Fibroblast of pulmonary artery (primary cell): Measurements from ENCODE around the gene FADS3.

Source experiments
- DNase-seq: peaks from one replicate; pipeline ENCODE4 v3.0.0-alpha.2; 2010; ENCODE audit warnings: low read depth
- H3K4me3 ChIP-seq: replicated peaks from 2 replicates; pipeline ENCODE4 v1.5.1; 2011; ENCODE audit warnings: low read depth, mild to moderate bottlenecking, control low read depth, low read length, moderate library complexity
- CTCF ChIP-seq: IDR thresholded peaks from 2 replicates; pipeline ENCODE4 v1.5.1; 2011; ENCODE audit warnings: mild to moderate bottlenecking, control low read depth, low read length, inconsistent platforms; ENCODE audit errors: missing control alignments

The FADS3 gene

GRCh38 chr11:61910187-61911127 lies 19.1 kb upstream of the FADS3 start:
- no peak for TF ChIP-seq CTCF
- no peak for DNase-seq
- H3K4me3 ChIP-seq: no peak overlapping the region

GRCh38 chr11:61908730-61909316 lies 17.5 kb upstream of the FADS3 start:
- no peak overlapping the region for H3K4me3 ChIP-seq
- no peak for DNase-seq
- no peak for TF ChIP-seq CTCF

GRCh38 chr11:61907871-61908729 lies 16.8 kb upstream of the FADS3 start:
- no peak overlapping the region for H3K4me3 ChIP-seq
- no peak for TF ChIP-seq CTCF
- DNase-seq: no peak

- no peak for DNase-seq
- TF ChIP-seq CTCF: no peak
- no peak overlapping the region for H3K4me3 ChIP-seq
These were observed 15.9 kb upstream of the FADS3 start for GRCh38 chr11:61907282-61907681.

GRCh38 chr11:61906522-61906909 lies 15.2 kb upstream of the FADS3 start:
- TF ChIP-seq CTCF: no peak
- no peak overlapping the region for H3K4me3 ChIP-seq
- no peak for DNase-seq

- no peak for TF ChIP-seq CTCF
- no peak for DNase-seq
- no peak overlapping the region for H3K4me3 ChIP-seq
These were observed 14.6 kb upstream of the FADS3 start for GRCh38 chr11:61905801-61906521.
